ENCODE data around the gene ERICH2.

Gene ERICH2

GRCh38 chr2:170782673-170783072 is 12.5 kb downstream of the ERICH2 start:
- no peak for TF ChIP-seq BACH2 (CRISPR knock-in tag; IDR thresholded peaks at IDR 0.05; ENCODE audit: borderline replicate concordance)
- no peak for TF ChIP-seq CREB5 (CRISPR knock-in tag; IDR thresholded peaks at IDR 0.05; ENCODE audit: low read depth)
- no peak for TF ChIP-seq RARB (CRISPR knock-in tag; IDR thresholded peaks at IDR 0.05)
- TF ChIP-seq SNAI2 (CRISPR knock-in tag; IDR thresholded peaks at IDR 0.05): no peak
- no peak for TF ChIP-seq CSRNP3 (CRISPR knock-in tag; IDR thresholded peaks at IDR 0.05)
- no peak for TF ChIP-seq TOX (CRISPR knock-in tag; IDR thresholded peaks at IDR 0.05; ENCODE audit: borderline replicate concordance)
- TF ChIP-seq ESRRG (CRISPR knock-in tag; IDR thresholded peaks at IDR 0.05): no peak
- TF ChIP-seq ZNF70 (CRISPR knock-in tag; IDR thresholded peaks at IDR 0.05): no peak
- no peak for TF ChIP-seq ZNF8 (CRISPR knock-in tag; IDR thresholded peaks at IDR 0.05)
- no peak for TF ChIP-seq ZNF565 (CRISPR knock-in tag; conservative IDR thresholded peaks at IDR 0.05; ENCODE audit: low read depth)
- no peak for TF ChIP-seq POU6F1 (CRISPR knock-in tag; IDR thresholded peaks at IDR 0.05; ENCODE audit: borderline replicate concordance, low read depth)
- TF ChIP-seq ZC3H10 (CRISPR knock-in tag; IDR thresholded peaks at IDR 0.05): no peak
- TF ChIP-seq TSHZ2 (CRISPR knock-in tag; IDR thresholded peaks at IDR 0.05): no peak
- TF ChIP-seq ARNTL (CRISPR knock-in tag; IDR thresholded peaks at IDR 0.05; ENCODE audit: borderline replicate concordance, low read depth): no peak
- no peak for TF ChIP-seq TCF4 (CRISPR knock-in tag; IDR thresholded peaks at IDR 0.05; ENCODE audit: borderline replicate concordance)
- TF ChIP-seq ISL1 (CRISPR knock-in tag; IDR thresholded peaks at IDR 0.05): no peak
- ATAC-seq: no peak

- ATAC-seq: no peak
These were observed 13.4 kb downstream of the ERICH2 start for GRCh38 chr2:170783549-170783948.

GRCh38 chr2:170798996-170799395 is 28.8 kb downstream of the ERICH2 start:
- ATAC-seq: no peak
- TF ChIP-seq POU6F1 (CRISPR knock-in tag; IDR thresholded peaks at IDR 0.05; ENCODE audit: borderline replicate concordance, low read depth): no peak
- no peak for TF ChIP-seq ISL1 (CRISPR knock-in tag; IDR thresholded peaks at IDR 0.05)
- no peak for TF ChIP-seq ZFP30 (CRISPR knock-in tag; IDR thresholded peaks at IDR 0.05)
- no peak for TF ChIP-seq OSR1 (CRISPR knock-in tag; IDR thresholded peaks at IDR 0.05)
- no peak for TF ChIP-seq RARB (CRISPR knock-in tag; IDR thresholded peaks at IDR 0.05)
- no peak for TF ChIP-seq ESRRG (CRISPR knock-in tag; IDR thresholded peaks at IDR 0.05)
- no peak for TF ChIP-seq TSHZ2 (CRISPR knock-in tag; IDR thresholded peaks at IDR 0.05)
- TF ChIP-seq CSRNP3 (CRISPR knock-in tag; IDR thresholded peaks at IDR 0.05): no peak
- TF ChIP-seq ZNF565 (CRISPR knock-in tag; conservative IDR thresholded peaks at IDR 0.05; ENCODE audit: low read depth): no peak
- TF ChIP-seq ZNF8 (CRISPR knock-in tag; IDR thresholded peaks at IDR 0.05): no peak
- no peak for TF ChIP-seq TCF4 (CRISPR knock-in tag; IDR thresholded peaks at IDR 0.05; ENCODE audit: borderline replicate concordance)

More at GRCh38 chr2:170783549-170783948, 13.4 kb downstream of the ERICH2 start:
- TF ChIP-seq CSDC2 (CRISPR knock-in tag; IDR thresholded peaks at IDR 0.05) (no peak), ARNTL (CRISPR knock-in tag; IDR thresholded peaks at IDR 0.05; ENCODE audit: borderline replicate concordance, low read depth) (no peak), ZFP3 (CRISPR knock-in tag; IDR thresholded peaks at IDR 0.05) (no peak), ZNF70 (CRISPR knock-in tag; IDR thresholded peaks at IDR 0.05) (no peak), ZNF8 (CRISPR knock-in tag; IDR thresholded peaks at IDR 0.05) (no peak), ESRRG (CRISPR knock-in tag; IDR thresholded peaks at IDR 0.05) (no peak), CSRNP3 (CRISPR knock-in tag; IDR thresholded peaks at IDR 0.05) (no peak), OSR1 (CRISPR knock-in tag; IDR thresholded peaks at IDR 0.05) (no peak), TCF4 (CRISPR knock-in tag; IDR thresholded peaks at IDR 0.05; ENCODE audit: borderline replicate concordance) (no peak)

All from SK-N-SH treated with all-trans-retinoic acid at 6 μM for 48 hours (cell line).